Measurements from ENCODE around the gene TSR3. TPM values are rescaled to one million over a fixed set of nuclear protein-coding genes. Genes with fewer than 3 reads are reported as not detected.

TSR3 gene
- polyA plus RNA-seq, 1 of the 3 experiments (the other 2 are of a cell fraction) = 87.3 TPM

DNA sequence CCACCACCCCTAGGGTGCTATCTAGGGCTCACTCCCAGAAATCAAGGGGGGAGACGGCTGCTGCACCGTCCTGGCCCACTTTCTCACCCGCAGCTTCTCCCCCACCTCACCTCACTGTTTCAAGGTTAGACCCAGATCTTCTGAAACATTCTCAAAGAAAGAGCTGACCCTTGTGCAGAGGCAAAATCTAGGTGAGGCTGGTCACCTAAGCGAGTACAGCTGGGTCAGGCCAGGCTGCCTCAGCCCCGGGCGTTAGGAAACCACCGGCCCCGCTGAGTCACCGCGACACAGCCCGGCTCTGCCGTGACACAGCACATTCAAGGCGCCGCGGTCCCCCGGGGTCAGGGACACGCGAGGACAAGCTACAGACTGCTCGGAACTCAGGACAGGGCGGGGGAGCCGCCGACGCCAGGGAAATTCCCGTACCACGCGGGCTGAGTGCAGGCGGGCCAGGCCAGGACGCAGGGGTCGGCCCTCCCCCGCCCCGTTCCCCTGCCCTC is 27.2 kb upstream of the TSR3 start:
- H3F3A ChIP-seq (replicated peaks; ENCODE audit: insufficient read depth) = peaks cover 10% of the 10 kb centered on the region
- peaks cover 9% of the 10 kb centered on the region; the same call in 1 of the 2 replicates for H3K79me2 ChIP-seq (ENCODE audit: insufficient read depth)
- peak overlapping the region; percentile 99 for H3K4me2 ChIP-seq
- CTCF ChIA-PET = interaction anchor here (0.7 to 3.9 kb wide), 5 partner anchors 8 to 323 kb away, joined by 3 to 39 read pairs (median 3); no protein-coding TSS in a partner anchor
- DNase-seq = no peak
- no peaks in the 10 kb centered on the region for H4K20me1 ChIP-seq (ENCODE audit: insufficient read depth)
- H3K4me1 ChIP-seq (ENCODE audit: control insufficient read depth in 1 of 2, insufficient read depth in 2 of 2, low read depth in 1 of 2, low read length in 1 of 2) = peaks cover 9 to 12% of the 10 kb centered on the region in 2 experiments; a peak in 3 of 4 replicates
- H2AFZ ChIP-seq (ENCODE audit: low read depth) = no peak overlapping the region; the same call in 1 of the 2 replicates
- POLR2A ChIA-PET = interaction anchor here (1.5 kb wide), 1 partner anchor 42 kb away, joined by 4 read pairs; the partner anchor contains the start of gene UQCC4
- H3K9me2 ChIP-seq = no peaks in the 10 kb centered on the region
- peak; percentile 26; the same call in 1 of the 2 replicates for TF ChIP-seq FOSL2 (IDR thresholded peaks at IDR 0.05; ENCODE audit: borderline replicate concordance, low read depth)
- 0 out of 2 replicates have a peak, but pooled peaks have one; percentile 11 for TF ChIP-seq TAF1 (IDR thresholded peaks at IDR 0.05; ENCODE audit: borderline replicate concordance, low read depth, low read length)
- no peak; the same call in 1 of the 2 replicates for TF ChIP-seq MAX (IDR thresholded peaks at IDR 0.05; ENCODE audit: low read depth)
- TF ChIP-seq RFX5 (IDR thresholded peaks at IDR 0.05; ENCODE audit: low read length) = no peak
- no peaks in the 10 kb centered on the region for H3K27me3 ChIP-seq (ENCODE audit: insufficient read depth)
- peak overlapping the region; percentile 87 for H3K9ac ChIP-seq
- peak overlapping the region; percentile 53 to 61 for H3K4me3 ChIP-seq (ENCODE audit: low read depth in 2 of 2, low read length in 1 of 2)
- WGBS (ENCODE audit: low lambda C conversion rate) = 10% methylated on average over 15 of the region's 31 CpGs
- H3K9me3 ChIP-seq = no peaks in the 10 kb centered on the region
- peaks cover 0 to 6% of the 10 kb centered on the region in 2 experiments for H3K36me3 ChIP-seq (replicated peaks in 1 of 2; ENCODE audit: control insufficient read depth in 1 of 2, insufficient read depth in 2 of 2, low read length in 1 of 2)
- H3K27ac ChIP-seq (ENCODE audit: low read depth in 2 of 2, low read length in 1 of 2) = peak overlapping the region in 1 of 2 experiments; percentile 44; a peak in 2 of 4 replicates

DNA sequence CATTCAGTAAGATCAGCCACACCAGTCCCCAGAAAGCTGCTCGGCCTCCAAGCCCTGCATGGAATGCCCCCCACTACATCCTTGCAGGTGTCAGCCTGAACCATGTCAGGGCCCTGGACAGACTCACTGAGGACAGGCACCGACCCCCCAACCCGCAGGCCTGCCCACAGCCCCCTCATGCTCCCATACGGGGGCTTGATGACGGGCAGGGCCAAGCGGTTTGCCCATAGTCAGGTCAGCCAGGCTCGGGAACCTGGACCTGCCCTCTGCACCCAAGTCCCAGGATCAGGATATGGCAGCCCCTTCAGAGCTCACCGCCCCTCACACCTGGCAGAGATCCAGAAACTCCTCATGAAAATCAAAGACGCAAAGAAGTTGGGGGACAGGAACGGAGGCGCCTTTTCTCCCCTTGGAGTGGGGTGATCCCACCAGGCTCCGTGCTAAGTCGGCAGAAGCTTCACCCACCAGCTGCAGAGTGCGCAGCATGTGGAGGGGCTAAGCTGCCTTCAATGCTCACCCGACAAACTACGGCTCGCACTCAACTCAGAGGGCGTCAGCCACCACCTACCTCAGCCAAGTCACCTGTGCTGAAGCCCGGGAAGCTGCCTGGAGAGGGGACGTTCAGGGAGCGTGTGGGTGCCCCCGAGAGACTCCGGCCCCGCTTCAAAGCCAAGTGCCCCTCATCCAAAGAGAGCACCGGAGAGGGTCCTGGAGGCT is 26.6 kb upstream of the TSR3 start:
- peak overlapping the region in 1 of 2 experiments; percentile 44; a peak in 1 of 4 replicates for H3K27ac ChIP-seq (ENCODE audit: low read depth in 2 of 2, low read length in 1 of 2)
- H3K79me2 ChIP-seq (ENCODE audit: insufficient read depth) = peaks cover 9% of the 10 kb centered on the region; the same call in 1 of the 2 replicates
- H3K4me1 ChIP-seq (ENCODE audit: control insufficient read depth in 1 of 2, insufficient read depth in 2 of 2, low read depth in 1 of 2, low read length in 1 of 2) = peaks cover 9 to 12% of the 10 kb centered on the region in 2 experiments; a peak in 3 of 4 replicates
- DNase-seq = no peak
- no peaks in the 10 kb centered on the region for H3K27me3 ChIP-seq (ENCODE audit: insufficient read depth)
- H3K36me3 ChIP-seq (replicated peaks in 1 of 2; ENCODE audit: control insufficient read depth in 1 of 2, insufficient read depth in 2 of 2, low read length in 1 of 2) = peaks cover 0 to 3% of the 10 kb centered on the region in 2 experiments
- peaks cover 10% of the 10 kb centered on the region for H3F3A ChIP-seq (replicated peaks; ENCODE audit: insufficient read depth)
- ChIA-PET POLR2A (interaction anchor here (1.1 kb wide), 1 partner anchor 42 kb away, joined by 3 read pairs; the partner anchor contains the start of gene UQCC4), CTCF (interaction anchor here (0.6 to 3.9 kb wide), 6 partner anchors 7 to 324 kb away, joined by 3 to 39 read pairs (median 3); no protein-coding TSS in a partner anchor)
- H2AFZ ChIP-seq (ENCODE audit: low read depth) = no peak overlapping the region
- peak overlapping the region; percentile 53 to 61 for H3K4me3 ChIP-seq (ENCODE audit: low read depth in 2 of 2, low read length in 1 of 2)
- H4K20me1 ChIP-seq (ENCODE audit: insufficient read depth) = no peaks in the 10 kb centered on the region
- no peaks in the 10 kb centered on the region for H3K9me2 ChIP-seq
- H3K9ac ChIP-seq = peak overlapping the region; percentile 87
- 89% methylated on average over 14 of the region's 25 CpGs for WGBS (ENCODE audit: low lambda C conversion rate)
- H3K9me3 ChIP-seq = no peaks in the 10 kb centered on the region
- H3K4me2 ChIP-seq = peak overlapping the region; percentile 99
- no peak for TF ChIP-seq MEF2A (IDR thresholded peaks at IDR 0.05; ENCODE audit: borderline replicate concordance, low read depth)
- no peak for TF ChIP-seq REST (IDR thresholded peaks at IDR 0.05; ENCODE audit: low read depth, low read length)
- TF ChIP-seq JUND (IDR thresholded peaks at IDR 0.05) = no peak
- TF ChIP-seq MAX (IDR thresholded peaks at IDR 0.05; ENCODE audit: low read depth) = no peak
- TF ChIP-seq GABPA (IDR thresholded peaks at IDR 0.05; ENCODE audit: low read depth) = no peak
- TF ChIP-seq RCOR1 (IDR thresholded peaks at IDR 0.05; ENCODE audit: low read length) = no peak
- TF ChIP-seq CHD2 (IDR thresholded peaks at IDR 0.05; ENCODE audit: low read length, partially characterized antibody) = no peak
- TF ChIP-seq YY1 (IDR thresholded peaks at IDR 0.05; ENCODE audit: low read depth) = no peak
- no peak for TF ChIP-seq SMC3 (IDR thresholded peaks at IDR 0.05; ENCODE audit: low read depth, low read length)
- TF ChIP-seq FOSL2 (IDR thresholded peaks at IDR 0.05; ENCODE audit: borderline replicate concordance, low read depth) = no peak
- TF ChIP-seq USF1 (IDR thresholded peaks at IDR 0.05; ENCODE audit: borderline replicate concordance, low read depth) = no peak
- no peak for TF ChIP-seq NRF1 (IDR thresholded peaks at IDR 0.05; ENCODE audit: low read depth, low read length)
- no peak for TF ChIP-seq TEAD4 (IDR thresholded peaks at IDR 0.05; ENCODE audit: borderline replicate concordance, insufficient read depth)
- TF ChIP-seq MXI1 (IDR thresholded peaks at IDR 0.05; ENCODE audit: low read depth, low read length) = no peak
- TF ChIP-seq RXRA (IDR thresholded peaks at IDR 0.05; ENCODE audit: borderline replicate concordance, low read depth) = no peak
- TF ChIP-seq, protein P1, sequence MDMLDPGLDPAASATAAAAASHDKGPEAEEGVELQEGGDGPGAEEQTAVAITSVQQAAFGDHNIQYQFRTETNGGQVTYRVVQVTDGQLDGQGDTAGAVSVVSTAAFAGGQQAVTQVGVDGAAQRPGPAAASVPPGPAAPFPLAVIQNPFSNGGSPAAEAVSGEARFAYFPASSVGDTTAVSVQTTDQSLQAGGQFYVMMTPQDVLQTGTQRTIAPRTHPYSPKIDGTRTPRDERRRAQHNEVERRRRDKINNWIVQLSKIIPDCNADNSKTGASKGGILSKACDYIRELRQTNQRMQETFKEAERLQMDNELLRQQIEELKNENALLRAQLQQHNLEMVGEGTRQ (IDR thresholded peaks at IDR 0.05; ENCODE audit: borderline replicate concordance, low read depth, low read length) = no peak
- TF ChIP-seq EZH2phosphoT487 (IDR thresholded peaks at IDR 0.05; ENCODE audit: borderline replicate concordance, low read depth) = no peak

Data from SK-N-SH (cell line).